DLD1 (cell line): ENCODE measurements around the gene GPC4.
"Not testable (repeated sequence)": the region's sequence is repeated elsewhere in the genome, so short reads cannot be mapped to it uniquely, and the experiment has no call there.

ENCODE experiments used
- in situ Hi-C: cut with HindIII; loops from 2 replicates; pipeline ENCODE4 v1.10.0; 2017; ENCODE audit warnings: low sequenced_read_pairs

The GPC4 gene

GRCh38 chrX:133307637-133308498 lies 107.4 kb downstream of the GPC4 start:
- in situ Hi-C loops = no loop called here

- in situ Hi-C loops = no loop called here
Observed at GRCh38 chrX:133307094-133307493, 108.2 kb downstream of the GPC4 start.

- in situ Hi-C loops = no loop called here
Observed at GRCh38 chrX:133306316-133306715, 109.0 kb downstream of the GPC4 start.

GRCh38 chrX:133305348-133305747 lies 109.9 kb downstream of the GPC4 start:
- in situ Hi-C loops = no loop called here

GRCh38 chrX:133302775-133303445 lies 112.4 kb downstream of the GPC4 start:
- in situ Hi-C loops = no loop called here

GRCh38 chrX:133300591-133300990 lies 114.7 kb downstream of the GPC4 start:
- in situ Hi-C loops = no loop called here

- in situ Hi-C loops = no loop called here
Observed at GRCh38 chrX:133297284-133297683, 118.0 kb downstream of the GPC4 start.

- in situ Hi-C loops = no loop called here
Observed at GRCh38 chrX:133294126-133294525, 121.2 kb downstream of the GPC4 start.

- in situ Hi-C loops = no loop called here
Observed at GRCh38 chrX:133290076-133290475, 125.2 kb downstream of the GPC4 start.

- in situ Hi-C loops = no loop called here
Observed at GRCh38 chrX:133287860-133288259, 127.4 kb downstream of the GPC4 start.

GRCh38 chrX:133285341-133285740 lies 129.9 kb downstream of the GPC4 start:
- in situ Hi-C loops = no loop called here

GRCh38 chrX:133279112-133279730 lies 136.1 kb downstream of the GPC4 start:
- in situ Hi-C loops = not testable (repeated sequence)

- in situ Hi-C loops = no loop called here
Observed at GRCh38 chrX:133273180-133273579, 142.1 kb downstream of the GPC4 start.

- in situ Hi-C loops = no loop called here
Observed at GRCh38 chrX:133269168-133269567, 146.1 kb downstream of the GPC4 start.

GRCh38 chrX:133267621-133268020 lies 147.7 kb downstream of the GPC4 start:
- in situ Hi-C loops = no loop called here

GRCh38 chrX:133265331-133265730 lies 150.0 kb downstream of the GPC4 start:
- in situ Hi-C loops = no loop called here

GRCh38 chrX:133258481-133258880 lies 156.8 kb downstream of the GPC4 start:
- in situ Hi-C loops = no loop called here

- in situ Hi-C loops = no loop called here
Observed at GRCh38 chrX:133254666-133255065, 160.6 kb downstream of the GPC4 start.

- in situ Hi-C loops = no loop called here
Observed at GRCh38 chrX:133251204-133251603, 164.1 kb downstream of the GPC4 start.

GRCh38 chrX:133250184-133251100 lies 164.8 kb downstream of the GPC4 start:
- in situ Hi-C loops = no loop called here
